HepG2 (cell line): ENCODE data around the gene ABHD15. TPM values are rescaled to one million over a fixed set of nuclear protein-coding genes. Genes with fewer than 3 reads are reported as not detected.

ENCODE experiments used
- ATF2 ChIP-seq: sonication (generic); formaldehyde crosslinking; IDR thresholded peaks from 2 replicates; pipeline ENCODE4 v1.4.0; 2020; ENCODE audit warnings: missing genetic modification reagents
- CHD4 ChIP-seq: fragments of 200-600 bp; sonication (generic); IDR thresholded peaks from 2 replicates; pipeline ENCODE4 v1.7.0; 2017; ENCODE audit warnings: mild to moderate bottlenecking, low read length, borderline replicate concordance
- KAT8 ChIP-seq: IDR thresholded peaks from 2 replicates; pipeline ENCODE4 v1.6.1; 2016; ENCODE audit warnings: missing genetic modification reagents, missing compliant biosample characterization
- KLF9 ChIP-seq: IDR thresholded peaks from 2 replicates; pipeline ENCODE4 v1.6.1; 2016; ENCODE audit warnings: low read depth
- KMT2A ChIP-seq: sonication (generic); formaldehyde crosslinking; IDR thresholded peaks from 2 replicates; pipeline ENCODE4 v1.4.0; 2020; ENCODE audit warnings: missing genetic modification reagents
- NR2C2 ChIP-seq: sonication (generic); formaldehyde crosslinking; IDR thresholded peaks from 2 replicates; pipeline ENCODE4 v1.4.0; 2020; ENCODE audit warnings: missing genetic modification reagents, mild to moderate bottlenecking, moderate library complexity, borderline replicate concordance
- RNF2 ChIP-seq: fragments of 450-650 bp; conservative IDR thresholded peaks from 2 replicates; pipeline ENCODE4 v1.6.1; 2016; ENCODE audit warnings: low read depth
- SIN3A ChIP-seq: IDR thresholded peaks from 2 replicates; pipeline ENCODE4 v1.6.1; 2011; ENCODE audit warnings: low read depth, mild to moderate bottlenecking, control low read depth, low read length, borderline replicate concordance
- SMAD3 ChIP-seq: sonication (generic); formaldehyde crosslinking; IDR thresholded peaks from 2 replicates; pipeline ENCODE4 v1.4.0; 2020; ENCODE audit warnings: missing genetic modification reagents
- SOX5 ChIP-seq: IDR thresholded peaks from 2 replicates; pipeline ENCODE4 v1.6.1; 2016; ENCODE audit warnings: borderline replicate concordance
- TARDBP ChIP-seq: sonication (generic); formaldehyde crosslinking; IDR thresholded peaks from 2 replicates; pipeline ENCODE4 v1.8.0; 2022; ENCODE audit warnings: mild to moderate bottlenecking, missing genetic modification reagents
- ZNF10 ChIP-seq: sonication (generic); formaldehyde crosslinking; IDR thresholded peaks from 2 replicates; pipeline ENCODE4 v1.4.0; 2020; ENCODE audit warnings: mild to moderate bottlenecking, low read depth, missing genetic modification reagents, borderline replicate concordance
- ZNF180 ChIP-seq: sonication (generic); formaldehyde crosslinking; IDR thresholded peaks from 2 replicates; pipeline ENCODE4 v1.4.0; 2020; ENCODE audit warnings: low read depth, missing genetic modification reagents, borderline replicate concordance
- ZNF20 ChIP-seq: sonication (generic); formaldehyde crosslinking; IDR thresholded peaks from 2 replicates; pipeline ENCODE4 v1.4.0; 2020; ENCODE audit warnings: mild to moderate bottlenecking, moderate library complexity, missing genetic modification reagents
- ZNF292 ChIP-seq: sonication (generic); formaldehyde crosslinking; IDR thresholded peaks from 2 replicates; pipeline ENCODE4 v1.8.1; 2022; ENCODE audit warnings: mild to moderate bottlenecking, low read depth, missing genetic modification reagents, borderline replicate concordance
- ZNF597 ChIP-seq: sonication (generic); formaldehyde crosslinking; IDR thresholded peaks from 2 replicates; pipeline ENCODE4 v1.5.0; 2020; ENCODE audit warnings: missing genetic modification reagents
- ZNF607 ChIP-seq: sonication (generic); formaldehyde crosslinking; IDR thresholded peaks from 2 replicates; pipeline ENCODE4 v1.5.1; 2020; ENCODE audit warnings: missing genetic modification reagents, mild to moderate bottlenecking, borderline replicate concordance
- ZNF644 ChIP-seq: IDR thresholded peaks from 2 replicates; pipeline ENCODE4 v1.6.1; 2016; ENCODE audit warnings: low read depth
- ZNF670 ChIP-seq: sonication (generic); formaldehyde crosslinking; IDR thresholded peaks from 2 replicates; pipeline ENCODE4 v1.8.0; 2022; ENCODE audit warnings: mild to moderate bottlenecking, missing genetic modification reagents, borderline replicate concordance
- ZNF747 ChIP-seq: sonication (generic); formaldehyde crosslinking; IDR thresholded peaks from 2 replicates; pipeline ENCODE4 v1.8.1; 2023; ENCODE audit warnings: missing genetic modification reagents, mild to moderate bottlenecking, borderline replicate concordance
- ZNF891 ChIP-seq: sonication (generic); formaldehyde crosslinking; IDR thresholded peaks from 2 replicates; pipeline ENCODE4 v1.5.0; 2020; ENCODE audit warnings: mild to moderate bottlenecking, missing genetic modification reagents
- polyA plus RNA-seq, 8 experiments: library from polyadenylated mRNA; depleted of rRNA in 3 of 8; stranded (reverse) in 7 of 8; unstranded in 1 of 8; fragments of >200 nt; fragmentation: Illumina TruSeq in 4 of 8; extraction: Trizol in 4 of 8; gene quantifications; 2 replicates each; pipeline versions ENCODE4 v1.2.1 to v1.2.3, GENCODE V29; 2011 to 2016; ENCODE audit warnings: low read depth in 4 of 8, missing spikeins in 1 of 8, mixed read lengths in 1 of 8; ENCODE audit not compliant: insufficient read depth in 1 of 8
- total RNA-seq, 5 experiments: library from RNA; depleted of rRNA; stranded (reverse); fragments of >200 nt; fragmentation: Illumina TruSeq; extraction: Trizol; gene quantifications; 2 replicates each; pipeline ENCODE4 v1.2.3, GENCODE V29; 2016; ENCODE audit warnings: low read depth in 1 of 5
- TF ChIP-seq, protein P1 (sequence below): sonication (generic); formaldehyde crosslinking; IDR thresholded peaks from 2 replicates; pipeline ENCODE4 v1.8.0; 2022; ENCODE audit warnings: mild to moderate bottlenecking, missing genetic modification reagents
- TF ChIP-seq, protein P2 (sequence below): IDR thresholded peaks from 2 replicates; pipeline ENCODE4 v1.6.1; 2016; ENCODE audit warnings: low read depth, missing genetic modification reagents, missing compliant biosample characterization

The ABHD15 gene
- total and polyA plus RNA-seq, 2 of the 13 experiments (the other 11 are each of a cell fraction or from before 2014, with no cell fraction given): 2.4 to 7.7 TPM

- TF ChIP-seq ZNF180: no peak
- TF ChIP-seq TARDBP (CRISPR knock-in tag): peak; percentile 25; the same call in 1 of the 2 replicates
- TF ChIP-seq SIN3A: no peak
- TF ChIP-seq ZNF607 (CRISPR knock-in tag): no peak
- TF ChIP-seq ZNF644 (CRISPR knock-in tag): 0 out of 2 replicates have a peak, but pooled peaks have one; percentile 37
- TF ChIP-seq ZNF20: no peak
- no peak for TF ChIP-seq RNF2
- TF ChIP-seq ATF2 (CRISPR knock-in tag): peak; percentile 33; the same call in 1 of the 2 replicates
- no peak for TF ChIP-seq ZNF891 (CRISPR knock-in tag)
- TF ChIP-seq NR2C2: no peak
- 0 out of 2 replicates have a peak, but pooled peaks have one; percentile 29 for TF ChIP-seq KMT2A (CRISPR knock-in tag)
- TF ChIP-seq, protein P1, sequence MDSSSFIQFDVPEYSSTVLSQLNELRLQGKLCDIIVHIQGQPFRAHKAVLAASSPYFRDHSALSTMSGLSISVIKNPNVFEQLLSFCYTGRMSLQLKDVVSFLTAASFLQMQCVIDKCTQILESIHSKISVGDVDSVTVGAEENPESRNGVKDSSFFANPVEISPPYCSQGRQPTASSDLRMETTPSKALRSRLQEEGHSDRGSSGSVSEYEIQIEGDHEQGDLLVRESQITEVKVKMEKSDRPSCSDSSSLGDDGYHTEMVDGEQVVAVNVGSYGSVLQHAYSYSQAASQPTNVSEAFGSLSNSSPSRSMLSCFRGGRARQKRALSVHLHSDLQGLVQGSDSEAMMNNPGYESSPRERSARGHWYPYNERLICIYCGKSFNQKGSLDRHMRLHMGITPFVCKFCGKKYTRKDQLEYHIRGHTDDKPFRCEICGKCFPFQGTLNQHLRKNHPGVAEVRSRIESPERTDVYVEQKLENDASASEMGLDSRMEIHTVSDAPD (CRISPR knock-in tag): peak; percentile 25; the same call in 1 of the 2 replicates
- TF ChIP-seq ZNF10 (CRISPR knock-in tag): no peak
- TF ChIP-seq KAT8 (CRISPR knock-in tag): peak; percentile 38; the same call in 1 of the 2 replicates
- TF ChIP-seq CHD4: no peak
- TF ChIP-seq SOX5: peak; percentile 58; the same call in 1 of the 2 replicates
- TF ChIP-seq, protein P2, sequence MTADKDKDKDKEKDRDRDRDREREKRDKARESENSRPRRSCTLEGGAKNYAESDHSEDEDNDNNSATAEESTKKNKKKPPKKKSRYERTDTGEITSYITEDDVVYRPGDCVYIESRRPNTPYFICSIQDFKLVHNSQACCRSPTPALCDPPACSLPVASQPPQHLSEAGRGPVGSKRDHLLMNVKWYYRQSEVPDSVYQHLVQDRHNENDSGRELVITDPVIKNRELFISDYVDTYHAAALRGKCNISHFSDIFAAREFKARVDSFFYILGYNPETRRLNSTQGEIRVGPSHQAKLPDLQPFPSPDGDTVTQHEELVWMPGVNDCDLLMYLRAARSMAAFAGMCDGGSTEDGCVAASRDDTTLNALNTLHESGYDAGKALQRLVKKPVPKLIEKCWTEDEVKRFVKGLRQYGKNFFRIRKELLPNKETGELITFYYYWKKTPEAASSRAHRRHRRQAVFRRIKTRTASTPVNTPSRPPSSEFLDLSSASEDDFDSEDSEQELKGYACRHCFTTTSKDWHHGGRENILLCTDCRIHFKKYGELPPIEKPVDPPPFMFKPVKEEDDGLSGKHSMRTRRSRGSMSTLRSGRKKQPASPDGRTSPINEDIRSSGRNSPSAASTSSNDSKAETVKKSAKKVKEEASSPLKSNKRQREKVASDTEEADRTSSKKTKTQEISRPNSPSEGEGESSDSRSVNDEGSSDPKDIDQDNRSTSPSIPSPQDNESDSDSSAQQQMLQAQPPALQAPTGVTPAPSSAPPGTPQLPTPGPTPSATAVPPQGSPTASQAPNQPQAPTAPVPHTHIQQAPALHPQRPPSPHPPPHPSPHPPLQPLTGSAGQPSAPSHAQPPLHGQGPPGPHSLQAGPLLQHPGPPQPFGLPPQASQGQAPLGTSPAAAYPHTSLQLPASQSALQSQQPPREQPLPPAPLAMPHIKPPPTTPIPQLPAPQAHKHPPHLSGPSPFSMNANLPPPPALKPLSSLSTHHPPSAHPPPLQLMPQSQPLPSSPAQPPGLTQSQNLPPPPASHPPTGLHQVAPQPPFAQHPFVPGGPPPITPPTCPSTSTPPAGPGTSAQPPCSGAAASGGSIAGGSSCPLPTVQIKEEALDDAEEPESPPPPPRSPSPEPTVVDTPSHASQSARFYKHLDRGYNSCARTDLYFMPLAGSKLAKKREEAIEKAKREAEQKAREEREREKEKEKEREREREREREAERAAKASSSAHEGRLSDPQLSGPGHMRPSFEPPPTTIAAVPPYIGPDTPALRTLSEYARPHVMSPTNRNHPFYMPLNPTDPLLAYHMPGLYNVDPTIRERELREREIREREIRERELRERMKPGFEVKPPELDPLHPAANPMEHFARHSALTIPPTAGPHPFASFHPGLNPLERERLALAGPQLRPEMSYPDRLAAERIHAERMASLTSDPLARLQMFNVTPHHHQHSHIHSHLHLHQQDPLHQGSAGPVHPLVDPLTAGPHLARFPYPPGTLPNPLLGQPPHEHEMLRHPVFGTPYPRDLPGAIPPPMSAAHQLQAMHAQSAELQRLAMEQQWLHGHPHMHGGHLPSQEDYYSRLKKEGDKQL (CRISPR knock-in tag): peak; percentile 85
- TF ChIP-seq ZNF747 (CRISPR knock-in tag): no peak
- no peak for TF ChIP-seq ZNF670
- peak; percentile 49; the same call in 1 of the 2 replicates for TF ChIP-seq SMAD3 (CRISPR knock-in tag)
- no peak for TF ChIP-seq ZNF292 (CRISPR knock-in tag)
- no peak for TF ChIP-seq ZNF597
- no peak for TF ChIP-seq KLF9 (CRISPR knock-in tag)
Measured at GRCh38 chr17:29555840-29556239, 11.0 kb downstream of the ABHD15 start (continued).
